ENCODE results near the gene PIK3C2A.

PIK3C2A gene

DNA sequence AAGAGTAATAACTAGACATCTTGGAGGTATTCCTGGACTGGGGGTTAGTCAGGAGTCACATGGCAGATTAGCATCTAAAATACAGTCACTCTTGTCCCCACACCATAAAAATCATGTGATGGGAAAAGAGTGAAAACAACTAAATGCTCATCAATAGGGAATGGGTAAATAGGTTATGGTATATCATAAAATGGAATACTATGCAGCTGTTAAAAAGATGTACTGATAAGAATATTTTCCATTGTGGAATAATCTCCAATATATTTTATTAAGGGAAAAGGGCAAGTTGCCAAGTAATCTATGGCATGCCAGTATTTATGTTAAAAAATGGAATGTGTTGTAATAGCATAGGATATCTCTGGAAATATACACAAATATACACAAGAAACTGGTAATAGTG lies 6.6 kb upstream of the PIK3C2A start:
- no peak for DNase-seq

- DNase-seq = no peak
These were observed 3.5 kb upstream of the PIK3C2A start for GRCh38 chr11:17211286-17211685.

- no peak for DNase-seq
These were observed 2.1 kb upstream of the PIK3C2A start for GRCh38 chr11:17209939-17210245.

GRCh38 chr11:17208257-17208999 lies 642 bp upstream of the PIK3C2A start:
- DNase-seq = peak; percentile 87

DNA sequence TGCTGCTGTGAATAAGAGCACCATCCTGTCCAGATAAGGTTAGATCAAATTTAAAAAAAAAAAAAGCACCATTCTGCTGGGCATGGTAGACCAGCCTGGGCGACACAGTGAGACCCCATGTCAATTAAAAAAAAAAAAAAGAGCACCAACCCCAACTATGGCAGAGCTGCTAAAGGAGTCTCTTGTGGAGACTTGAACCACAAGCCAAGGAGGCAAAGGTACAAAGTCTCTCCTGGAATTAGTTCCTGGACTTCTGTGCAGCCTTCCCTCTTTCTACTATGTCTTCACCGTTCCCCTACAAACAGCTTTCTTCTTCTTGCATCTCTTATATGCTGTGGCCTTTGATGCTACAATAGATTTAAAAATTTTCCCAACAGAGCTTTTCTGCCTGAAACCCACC lies 1.3 kb downstream of the PIK3C2A start:
- DNase-seq = no peak

GRCh38 chr11:17197431-17197898 lies 10.3 kb downstream of the PIK3C2A start:
- no peak for DNase-seq

DNA sequence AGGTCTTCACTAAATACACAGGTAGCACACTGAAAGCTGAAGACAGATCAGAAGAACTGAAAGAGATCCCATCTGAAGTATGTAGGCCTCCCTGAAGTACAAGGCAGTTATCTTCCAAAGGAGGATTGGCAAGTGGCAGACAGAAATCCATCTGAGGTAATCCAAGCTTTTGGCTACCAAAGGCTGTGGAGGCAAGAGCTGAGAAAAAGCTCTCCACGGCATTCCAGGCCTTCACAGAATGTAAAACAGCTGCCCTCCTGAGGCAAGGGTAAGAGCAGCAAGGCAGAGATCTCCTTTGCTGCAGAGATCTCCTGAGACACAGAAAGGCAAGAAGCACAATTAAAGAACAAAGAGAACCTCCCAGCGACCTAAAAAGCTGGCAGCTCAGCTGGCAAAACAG lies 19.1 kb downstream of the PIK3C2A start:
- no peak for DNase-seq

DNA sequence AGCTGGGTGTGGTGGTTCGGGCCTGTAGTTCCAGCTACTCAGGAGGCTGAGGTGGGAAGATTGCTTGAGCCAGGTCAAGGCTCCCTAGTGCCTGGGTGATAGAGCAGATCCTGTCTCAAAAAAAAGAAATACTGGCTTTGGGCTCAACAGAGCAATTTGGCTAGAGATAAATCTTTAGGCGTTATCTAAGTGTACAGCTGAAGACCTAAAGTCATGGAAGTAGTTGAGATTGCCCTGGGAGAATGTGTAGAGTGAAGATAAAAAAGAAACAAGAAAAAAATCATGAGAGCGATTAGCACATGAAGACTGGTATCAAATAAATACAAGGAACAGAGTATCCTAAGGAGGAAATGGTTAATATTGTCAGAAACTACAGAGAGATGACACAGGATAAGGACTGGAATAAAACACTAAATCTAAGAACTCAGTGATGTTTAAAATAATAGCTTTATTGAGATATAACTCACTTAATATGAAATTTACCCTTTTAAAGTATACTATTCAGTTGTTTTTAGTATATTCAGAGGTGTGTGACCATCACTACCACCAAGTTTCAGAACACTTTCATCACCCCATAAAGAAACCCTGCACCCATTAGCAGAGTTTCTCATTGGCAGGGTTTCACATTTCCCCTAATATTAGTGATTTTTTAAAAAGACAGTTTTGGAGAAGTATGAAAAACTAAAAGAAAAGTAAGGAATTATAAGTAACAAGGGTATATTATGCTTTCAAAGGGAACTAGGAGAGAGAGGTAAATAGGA lies 20.7 kb downstream of the PIK3C2A start:
- no peak for DNase-seq

DNA sequence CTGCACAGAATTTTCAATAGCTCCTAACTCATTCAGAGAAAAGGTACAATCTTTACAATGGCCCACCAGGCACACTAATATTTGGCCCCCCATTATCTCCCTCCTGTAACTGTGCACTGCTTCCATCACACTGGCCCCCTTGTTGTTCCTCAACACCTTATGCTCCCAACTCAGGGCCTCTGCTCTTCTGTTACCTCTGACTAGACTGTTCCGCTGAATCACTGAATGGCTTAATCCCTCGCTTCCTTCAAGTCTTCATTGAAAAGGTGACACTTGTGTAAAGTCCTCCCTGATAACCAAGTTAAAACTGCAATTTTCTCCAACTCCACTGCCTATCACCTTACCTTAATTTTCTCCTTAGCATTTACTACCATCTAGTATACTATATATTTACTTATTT lies 21.8 kb downstream of the PIK3C2A start:
- no peak for DNase-seq

DNA sequence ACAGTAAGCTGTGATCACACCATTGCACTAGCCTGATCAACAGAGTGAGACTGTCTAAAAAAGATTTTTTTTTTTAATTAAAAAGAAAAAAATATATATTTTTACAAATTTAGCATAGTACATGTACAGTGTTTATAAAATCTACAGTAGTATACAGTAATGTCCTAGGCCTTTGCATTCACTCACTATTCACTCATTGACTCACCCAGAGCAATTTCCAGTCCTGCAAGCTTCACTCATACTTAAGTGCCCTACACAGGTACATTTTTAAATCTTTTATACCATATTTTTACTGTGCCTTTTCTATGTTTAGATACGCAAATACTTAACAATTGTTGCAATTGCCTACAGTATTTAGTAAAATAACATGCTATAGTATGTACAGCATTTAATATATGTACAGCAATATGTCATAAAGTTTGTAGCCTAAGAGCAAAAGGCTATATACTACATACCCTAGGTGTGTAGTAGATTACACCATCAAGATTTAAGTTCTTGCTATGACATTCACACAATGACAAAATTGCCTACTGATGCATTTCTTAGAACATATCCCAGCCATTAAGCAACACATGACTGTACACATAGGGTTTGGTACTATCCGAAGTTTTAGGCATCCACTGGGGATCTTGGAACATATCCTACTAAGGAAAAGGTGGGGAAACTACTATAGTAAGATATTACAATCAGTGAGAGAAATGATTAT lies 22.8 kb downstream of the PIK3C2A start:
- DNase-seq = no peak

DNA sequence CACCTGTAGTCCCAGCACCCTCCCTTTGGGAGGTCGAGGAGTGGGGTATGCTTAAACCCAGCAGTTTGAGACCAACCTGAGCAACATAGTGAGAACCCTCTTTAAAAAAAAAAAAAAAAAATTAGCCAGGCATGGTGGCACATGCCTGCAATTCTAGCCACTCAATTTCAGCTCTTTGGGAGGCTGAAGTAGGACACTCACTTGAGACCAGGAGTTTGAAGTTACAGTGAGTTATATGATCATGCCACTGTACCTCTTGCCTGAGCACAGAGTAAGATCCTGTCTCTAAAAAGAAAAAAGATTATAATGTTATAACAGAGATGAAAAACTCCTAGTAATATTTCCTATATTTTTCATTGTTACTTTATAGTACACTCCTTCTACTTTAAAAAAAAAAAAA lies 23.9 kb downstream of the PIK3C2A start:
- DNase-seq = no peak

DNA sequence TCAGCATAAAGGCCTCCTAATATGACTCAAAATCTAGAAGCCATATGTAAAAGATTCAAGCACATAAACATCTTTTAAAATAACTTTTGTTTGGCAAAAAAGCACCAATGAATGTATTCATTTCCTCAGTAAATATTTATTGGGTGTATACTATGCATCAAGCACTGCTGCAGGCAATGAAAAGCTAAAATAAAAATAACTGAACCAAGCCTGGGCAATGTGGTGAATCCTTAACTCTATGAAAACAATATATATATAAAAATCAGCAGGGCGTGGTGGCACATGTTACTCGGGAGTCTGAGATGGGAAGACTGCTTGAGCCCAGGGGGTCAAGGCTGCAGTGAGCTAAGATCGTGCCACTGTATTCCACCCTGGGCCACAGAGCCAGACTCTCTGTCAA lies 27.8 kb downstream of the PIK3C2A start:
- DNase-seq = no peak

- DNase-seq = no peak
These were observed 34.5 kb downstream of the PIK3C2A start for GRCh38 chr11:17173332-17173731.

DNA sequence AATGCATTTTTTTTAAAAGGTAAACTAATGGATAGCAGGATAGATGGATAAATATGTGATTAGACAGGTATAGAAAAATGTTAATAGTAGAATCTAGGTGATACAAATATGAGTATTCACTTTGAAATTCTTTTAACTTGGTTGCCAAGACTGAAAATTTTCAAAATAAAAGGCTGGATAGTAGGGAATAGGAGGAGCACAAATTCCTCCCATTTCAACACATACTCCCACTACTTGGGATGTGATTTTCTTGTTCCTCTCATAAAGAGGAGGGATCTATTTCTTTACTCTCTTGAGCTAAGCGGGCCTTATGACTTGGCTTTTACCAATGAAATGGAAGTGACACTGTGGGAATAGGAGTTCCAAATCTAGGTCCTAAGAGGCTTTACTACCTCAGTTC lies 35.9 kb downstream of the PIK3C2A start:
- no peak for DNase-seq

DNA sequence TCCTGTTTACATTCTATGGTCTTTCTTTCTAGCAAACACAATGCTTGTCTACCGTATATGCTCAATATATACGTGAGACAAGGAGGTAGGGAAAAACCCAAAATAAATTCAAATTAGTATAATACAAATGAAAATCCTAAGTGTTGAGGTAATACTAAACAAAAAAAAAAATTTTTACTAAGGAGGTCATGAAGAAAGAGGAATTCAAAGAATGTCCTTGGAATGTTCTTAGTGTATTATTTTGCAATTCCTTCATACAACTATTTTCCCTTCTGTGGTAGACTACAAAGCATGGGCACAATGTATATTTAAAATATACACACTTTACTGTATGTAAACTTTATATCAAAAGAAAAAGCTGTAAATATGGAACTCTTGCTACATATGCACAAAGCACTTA lies 36.4 kb downstream of the PIK3C2A start:
- no peak for DNase-seq

GRCh38 chr11:17169876-17170275 lies 37.9 kb downstream of the PIK3C2A start:
- no peak for DNase-seq

- DNase-seq = no peak
These were observed 42.4 kb downstream of the PIK3C2A start for GRCh38 chr11:17165247-17165890.

DNA sequence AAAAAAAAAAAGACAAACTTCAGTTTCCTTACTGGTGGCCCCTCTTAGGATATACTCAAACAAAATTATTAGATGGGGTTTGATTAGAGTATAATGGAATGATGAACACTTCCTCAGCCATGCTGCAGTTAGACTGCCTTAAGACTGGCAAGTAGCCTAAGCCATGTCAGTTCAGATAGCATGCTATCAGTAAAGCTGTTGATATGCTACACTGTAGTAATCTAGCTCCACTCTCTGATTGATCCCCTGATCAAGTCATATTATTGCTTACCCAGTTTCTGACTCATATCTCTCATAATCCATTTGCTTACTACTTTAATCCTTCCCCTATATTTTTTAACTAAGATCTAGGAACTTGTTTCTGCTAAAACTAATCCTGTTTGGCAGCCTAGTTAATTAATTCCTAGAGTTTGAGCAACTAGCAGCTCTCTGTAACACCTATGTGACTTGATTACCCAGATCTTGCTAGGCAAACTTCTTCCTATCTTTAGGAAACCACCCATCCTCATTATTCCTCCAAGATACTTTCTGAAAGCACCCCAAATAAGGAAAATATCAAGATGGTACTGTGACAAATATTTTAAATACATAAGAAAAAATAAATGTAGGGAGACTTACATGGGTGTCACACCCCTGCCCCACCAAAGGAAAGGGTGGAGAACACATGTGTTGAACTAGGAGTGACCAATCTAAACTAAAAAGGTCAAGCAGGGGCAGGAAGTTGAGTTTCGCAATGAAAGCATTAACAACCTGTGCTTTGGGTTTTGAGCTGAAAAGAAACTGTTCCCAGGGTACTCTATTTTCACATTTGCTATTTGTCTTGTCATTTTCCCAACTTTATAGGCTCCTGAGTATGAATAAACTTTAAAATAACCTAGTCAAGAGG lies 43.2 kb downstream of the PIK3C2A start:
- DNase-seq = no peak

DNA sequence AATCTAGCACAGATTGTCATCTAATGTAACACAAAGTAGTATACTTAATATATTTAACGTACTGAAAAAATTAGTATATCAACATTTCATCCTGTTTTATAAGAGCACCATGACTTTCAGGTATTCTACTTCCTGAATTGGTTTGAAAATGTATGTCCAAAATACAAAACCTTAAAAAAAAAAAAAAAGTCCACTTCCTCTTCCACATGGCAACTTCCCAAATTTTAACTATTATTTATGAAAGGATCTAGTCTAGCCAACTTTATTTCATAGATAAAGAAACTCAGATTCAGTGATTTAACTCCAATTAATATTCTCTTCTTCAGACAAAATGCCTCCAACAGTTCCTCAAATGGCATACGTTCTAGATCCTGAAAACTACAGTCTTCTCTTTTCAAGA lies 44.0 kb downstream of the PIK3C2A start:
- DNase-seq = no peak

DNA sequence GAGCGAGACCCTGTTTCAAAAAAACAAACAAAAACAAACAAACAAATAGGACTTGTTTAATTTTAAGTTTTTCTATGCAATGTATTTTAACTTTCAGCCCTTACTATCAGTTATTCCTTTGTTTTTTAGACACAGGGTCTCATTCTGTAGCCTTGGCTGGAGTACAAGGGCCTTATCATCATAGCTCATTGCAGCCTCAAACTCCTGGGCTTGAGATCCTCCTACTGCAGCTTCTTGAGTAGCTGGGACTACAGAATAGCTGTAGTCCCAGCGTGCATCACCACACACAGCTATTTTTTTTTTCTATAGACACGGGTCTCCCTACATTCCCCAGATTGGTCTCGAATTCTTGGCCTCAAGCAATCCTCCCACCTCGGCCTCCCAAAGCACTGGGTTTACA lies 44.5 kb downstream of the PIK3C2A start:
- no peak for DNase-seq

- no peak for DNase-seq
These were observed 45.4 kb downstream of the PIK3C2A start for GRCh38 chr11:17162376-17162775.

DNA sequence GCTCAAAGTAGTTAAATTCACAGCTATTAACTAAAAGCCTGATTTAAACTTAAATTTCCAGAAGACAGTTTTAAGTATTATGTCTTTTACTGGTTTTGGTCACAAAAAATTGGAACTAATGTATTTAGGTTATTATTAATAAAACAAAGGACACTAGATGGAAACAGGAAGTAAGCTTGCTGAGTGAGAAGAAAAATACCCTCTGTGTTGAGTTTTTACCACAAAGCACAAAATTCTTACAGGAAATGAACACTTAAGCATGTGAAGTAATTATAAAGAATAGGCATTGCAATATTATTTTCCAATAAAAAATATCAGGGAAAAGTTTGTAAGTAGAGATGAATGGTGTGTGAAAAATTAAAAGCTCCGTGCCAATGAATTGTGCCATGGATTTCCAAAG lies 46.3 kb downstream of the PIK3C2A start:
- no peak for DNase-seq

- no peak for DNase-seq
These were observed 48.3 kb downstream of the PIK3C2A start for GRCh38 chr11:17159441-17159840.

All from NCI-H187 treated with DMSO at 0.1 percent for 48 hours (cell line).